ENCODE data around the gene DPM1.

Gene DPM1

GRCh38 chr20:50892394-50892793 is 65.9 kb downstream of the DPM1 start:
- no peak for DNase-seq

- no peak for DNase-seq
Measured at GRCh38 chr20:50891138-50891537, 67.2 kb downstream of the DPM1 start.

GRCh38 chr20:50887576-50887975 is 70.8 kb downstream of the DPM1 start:
- no peak for DNase-seq

- DNase-seq, result no peak
Measured at GRCh38 chr20:50886184-50886790, 72.0 kb downstream of the DPM1 start.

- DNase-seq, result no peak
Measured at GRCh38 chr20:50885781-50886180, 72.6 kb downstream of the DPM1 start.

- no peak for DNase-seq
Measured at GRCh38 chr20:50885068-50885467, 73.3 kb downstream of the DPM1 start.
